Fibroblast of the aortic adventitia (primary cell): ENCODE measurements around the gene S100A4. TPM values are rescaled to one million over a fixed set of nuclear protein-coding genes. Genes with fewer than 3 reads are reported as not detected.

Experiments used
- DNase-seq: peaks from one replicate; pipeline ENCODE4 v3.0.0-alpha.2; 2010; ENCODE audit warnings: low read depth
- H3K4me3 ChIP-seq: 2 replicates; pipeline ENCODE4 v1.5.1; 2011; ENCODE audit warnings: low read depth, mild to moderate bottlenecking, control low read depth, low read length, moderate library complexity
- total RNA-seq: library from RNA; depleted of rRNA; stranded (reverse); fragments of >200 nt; gene quantifications from 2 replicates; pipeline ENCODE4 v1.2.3, GENCODE V29; 2012; ENCODE audit warnings: low replicate concordance
- TF ChIP-seq, protein P1 (sequence below): IDR thresholded peaks from 2 replicates; pipeline ENCODE4 v1.5.1; 2011; ENCODE audit warnings: mild to moderate bottlenecking, low read length, control low read depth, inconsistent platforms; ENCODE audit not compliant: insufficient read depth

The S100A4 gene
- total RNA-seq, 1 donor = 585 TPM

DNA sequence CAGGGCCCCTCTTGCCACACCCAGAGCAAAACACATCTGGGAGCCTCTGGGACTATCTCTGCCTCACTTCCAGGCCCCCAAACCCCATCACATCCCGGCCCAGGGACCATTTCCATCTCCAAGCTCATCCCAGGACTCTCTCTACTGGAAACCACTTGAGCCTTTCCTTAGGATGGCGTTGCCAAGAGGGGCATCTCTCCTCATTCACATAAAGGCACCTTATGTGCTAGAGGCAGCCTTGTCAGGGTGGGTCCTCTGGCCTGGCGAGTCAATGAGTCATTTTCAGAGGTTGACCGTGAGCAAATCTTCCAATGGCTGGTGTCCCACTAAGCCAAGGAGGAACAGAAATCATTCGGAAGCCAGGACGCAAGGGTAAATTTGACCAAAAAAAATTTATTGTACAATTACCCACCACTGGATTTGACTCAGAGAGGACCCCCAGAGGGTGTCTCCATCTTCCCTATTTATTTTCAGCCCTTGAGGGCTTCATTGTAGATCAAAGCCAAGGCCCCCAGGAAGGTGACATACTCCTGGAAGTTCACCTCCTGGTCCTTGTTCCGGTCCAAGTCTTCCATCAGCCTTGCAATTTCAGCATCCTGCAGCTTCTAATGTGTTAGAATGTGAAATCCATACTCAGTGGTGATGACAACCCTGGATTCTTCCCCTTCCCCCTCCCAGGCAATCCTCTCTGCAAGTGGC is 11.2 kb downstream of the S100A4 start:
- DNase-seq = peak; percentile 58
- peak overlapping the region; percentile 100 for H3K4me3 ChIP-seq
- TF ChIP-seq, protein P1, sequence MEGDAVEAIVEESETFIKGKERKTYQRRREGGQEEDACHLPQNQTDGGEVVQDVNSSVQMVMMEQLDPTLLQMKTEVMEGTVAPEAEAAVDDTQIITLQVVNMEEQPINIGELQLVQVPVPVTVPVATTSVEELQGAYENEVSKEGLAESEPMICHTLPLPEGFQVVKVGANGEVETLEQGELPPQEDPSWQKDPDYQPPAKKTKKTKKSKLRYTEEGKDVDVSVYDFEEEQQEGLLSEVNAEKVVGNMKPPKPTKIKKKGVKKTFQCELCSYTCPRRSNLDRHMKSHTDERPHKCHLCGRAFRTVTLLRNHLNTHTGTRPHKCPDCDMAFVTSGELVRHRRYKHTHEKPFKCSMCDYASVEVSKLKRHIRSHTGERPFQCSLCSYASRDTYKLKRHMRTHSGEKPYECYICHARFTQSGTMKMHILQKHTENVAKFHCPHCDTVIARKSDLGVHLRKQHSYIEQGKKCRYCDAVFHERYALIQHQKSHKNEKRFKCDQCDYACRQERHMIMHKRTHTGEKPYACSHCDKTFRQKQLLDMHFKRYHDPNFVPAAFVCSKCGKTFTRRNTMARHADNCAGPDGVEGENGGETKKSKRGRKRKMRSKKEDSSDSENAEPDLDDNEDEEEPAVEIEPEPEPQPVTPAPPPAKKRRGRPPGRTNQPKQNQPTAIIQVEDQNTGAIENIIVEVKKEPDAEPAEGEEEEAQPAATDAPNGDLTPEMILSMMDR = no peak

DNA sequence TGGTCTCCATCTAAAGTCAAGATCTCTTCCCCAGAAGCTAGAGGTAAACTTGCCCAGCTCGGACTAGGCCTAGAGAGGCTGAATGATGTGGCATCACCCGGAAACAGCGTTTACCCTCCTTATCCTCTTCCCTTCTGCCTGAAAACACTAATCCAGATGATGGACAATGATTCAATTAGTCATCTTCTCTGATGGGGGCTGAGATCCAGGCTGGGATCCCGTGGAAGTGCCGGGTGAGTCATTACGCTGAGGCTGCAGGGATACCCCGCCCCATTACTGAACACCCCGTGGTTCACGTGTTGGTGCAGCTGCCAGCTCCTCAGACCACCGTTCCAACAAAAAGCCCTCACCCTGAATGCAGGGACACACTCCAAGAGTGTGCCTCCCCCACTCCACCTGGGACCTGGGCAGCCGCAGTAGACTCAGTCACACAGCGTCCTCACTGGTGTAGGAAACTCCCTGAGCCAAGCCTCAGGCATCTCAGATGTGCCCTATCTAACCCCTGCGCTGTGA is 11.9 kb downstream of the S100A4 start:
- TF ChIP-seq, protein P1 = no peak

DNA sequence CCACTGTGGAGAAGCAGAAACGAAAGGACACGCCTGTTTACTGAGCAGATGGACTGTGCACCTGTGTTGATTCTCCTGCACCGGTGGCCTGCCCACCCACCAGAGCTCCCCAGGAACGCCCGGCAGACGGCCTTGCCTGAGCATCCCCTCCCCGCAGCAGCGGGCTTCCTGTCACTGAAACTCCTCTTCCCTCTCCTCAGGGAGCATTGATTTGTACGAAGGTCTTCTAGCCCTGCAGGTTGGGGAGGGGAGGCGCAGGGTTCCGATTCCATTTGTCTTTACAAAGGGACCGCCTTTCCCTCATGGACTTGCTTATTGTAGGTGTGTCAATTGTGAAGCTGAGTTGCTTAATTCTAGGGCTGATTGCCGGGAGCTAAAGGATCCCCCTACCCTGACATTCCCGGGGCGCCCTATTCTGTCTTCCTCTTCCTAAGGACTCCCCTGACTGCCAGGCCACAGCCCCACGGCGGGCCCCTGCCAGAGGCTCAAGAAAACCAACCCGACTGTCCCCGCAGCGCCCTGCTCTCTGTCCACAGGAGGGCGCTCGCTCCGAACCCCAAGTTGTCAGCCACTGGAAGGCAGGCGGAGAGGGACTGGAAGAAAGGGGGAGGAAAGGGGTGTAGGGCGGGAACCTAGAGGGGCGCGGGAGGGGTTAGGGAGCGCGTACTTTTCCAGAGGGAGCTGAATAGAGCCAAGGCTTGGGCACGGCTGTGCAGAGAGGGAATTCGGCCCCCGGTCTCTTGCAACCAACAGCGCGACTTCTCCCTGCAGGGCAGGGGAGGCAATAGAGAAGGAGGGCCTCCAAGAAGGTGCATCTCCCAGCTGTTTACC is 12.6 kb downstream of the S100A4 start:
- H3K4me3 ChIP-seq = peak overlapping the region; percentile 100
- TF ChIP-seq, protein P1 = peak; percentile 93
- DNase-seq = peak; percentile 88

More for the DNA sequence above, 11.9 kb downstream of the S100A4 start:
- peak overlapping the region; percentile 100 for H3K4me3 ChIP-seq
- DNase-seq = peak; percentile 87

DNA sequence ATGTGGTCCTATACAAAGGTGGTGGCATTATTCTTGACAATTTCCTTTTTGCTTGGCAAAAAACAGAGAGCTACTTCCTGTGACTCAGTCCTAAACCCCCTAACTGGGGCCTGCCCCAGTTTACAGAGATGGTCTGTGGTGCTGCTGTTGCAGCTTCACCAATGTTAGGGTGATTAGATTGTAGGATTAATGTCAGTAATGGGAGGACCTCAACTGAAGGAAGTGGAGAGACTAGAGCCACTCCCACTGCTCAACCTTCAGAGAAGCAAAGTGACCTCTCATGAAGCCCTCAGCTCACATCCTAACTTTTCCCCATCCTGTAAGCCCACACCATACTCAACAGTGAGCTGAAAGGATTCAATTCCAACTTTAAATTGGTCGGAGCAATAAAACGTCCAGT is 13.4 kb downstream of the S100A4 start:
- no peak overlapping the region for H3K4me3 ChIP-seq
- no peak for DNase-seq
- TF ChIP-seq, protein P1 = no peak

DNA sequence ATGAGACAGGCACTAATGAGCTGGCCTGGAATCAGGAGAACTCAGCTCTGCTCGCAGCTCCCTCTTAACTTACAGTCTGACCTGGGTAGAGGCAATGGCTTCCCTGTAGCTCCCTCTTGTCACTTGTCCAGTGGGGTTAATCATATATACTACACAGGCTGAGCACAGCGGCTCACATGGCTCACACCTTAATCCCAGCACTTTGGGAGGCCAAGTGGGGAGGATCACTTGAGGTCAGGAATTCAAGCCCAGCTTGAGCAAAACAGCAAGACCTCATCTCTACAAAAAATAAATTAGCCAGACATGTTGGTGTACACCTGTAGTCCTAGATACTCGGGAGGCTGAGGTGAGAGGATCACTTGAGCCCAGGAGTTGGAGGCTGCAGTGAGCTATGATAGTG is 14.0 kb downstream of the S100A4 start:
- TF ChIP-seq, protein P1 = no peak
- DNase-seq = no peak
- no peak overlapping the region for H3K4me3 ChIP-seq

DNA sequence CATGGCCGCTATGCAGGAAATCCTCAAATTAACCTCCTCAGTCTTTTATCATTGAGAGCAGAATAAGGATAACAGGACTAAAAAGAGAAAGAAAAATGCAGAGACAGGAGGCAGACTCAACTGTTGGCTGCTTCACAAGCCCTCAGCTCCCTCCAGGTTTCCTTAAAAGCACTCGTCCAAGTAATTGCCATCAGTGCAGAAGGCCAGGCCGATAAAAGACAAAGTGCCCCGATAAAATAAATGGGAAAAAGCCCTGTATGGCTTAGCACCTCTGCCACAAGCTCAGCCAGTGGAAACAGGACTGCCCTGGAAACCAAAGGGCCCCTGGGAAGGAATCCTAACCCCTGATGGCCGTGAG is 17.9 kb downstream of the S100A4 start:
- TF ChIP-seq, protein P1 = no peak
- H3K4me3 ChIP-seq = no peak overlapping the region
- no peak for DNase-seq
